CD4-positive, alpha-beta T cell (primary cell): ENCODE data around the gene INPP5A. TPM values are rescaled to one million over a fixed set of nuclear protein-coding genes. Genes with fewer than 3 reads are reported as not detected.

ENCODE experiments used
- ATAC-seq: fragments of 200-7000 bp; cut with Tn5 transposase; one replicate; pipeline ENCODE4 v1.10.0; 2022; ENCODE audit warnings: mild to moderate bottlenecking; ENCODE audit not compliant: poor library complexity
- CTCF ChIA-PET: fragments of 350-600 bp; sonication (Branson Sonifier 250); formaldehyde crosslinking; loops from one replicate; lab custom pipeline; 2021; ENCODE audit warnings: antibody characterized with exemption, inconsistent platforms; lab: Charles Lee
- POLR2A ChIA-PET: fragments of 350-600 bp; sonication (Branson Sonifier 250); formaldehyde crosslinking; loops from one replicate; lab custom pipeline; 2021; ENCODE audit warnings: antibody characterized with exemption, inconsistent platforms; lab: Charles Lee
- DNase-seq, 14 experiments: peaks; one replicate each; pipeline ENCODE4 v3.0.0-alpha.2; 2013 to 2020; ENCODE audit warnings: mixed read lengths in 2 of 14
- H3K27ac ChIP-seq, 2 donors: one replicate each; pipeline versions ENCODE4 v1.5.1 to v1.7.0; 2013; ENCODE audit warnings: low read length in 2 of 2, low read depth in 1 of 2, mild to moderate bottlenecking in 1 of 2
- H3K27me3 ChIP-seq, 2 experiments: 1 replicate in 1 of 2; 2 replicates in 1 of 2; pipeline versions ENCODE4 v1.6.1 to v1.7.0; 2013; ENCODE audit warnings: low read length in 2 of 2, control low read depth in 1 of 2, mild to moderate bottlenecking in 1 of 2, moderate library complexity in 1 of 2; ENCODE audit not compliant: insufficient read depth in 2 of 2, control insufficient read depth in 1 of 2
- H3K36me3 ChIP-seq: one replicate; pipeline ENCODE4 v1.6.1; 2013; ENCODE audit warnings: low read length, control low read depth; ENCODE audit not compliant: insufficient read depth
- H3K4me1 ChIP-seq: one replicate; pipeline ENCODE4 v1.6.1; 2013; ENCODE audit warnings: low read length, control low read depth; ENCODE audit not compliant: insufficient read depth
- H3K4me3 ChIP-seq: one replicate; pipeline ENCODE4 v1.5.1; 2013; ENCODE audit warnings: mild to moderate bottlenecking, low read length, moderate library complexity
- H3K9me3 ChIP-seq, 2 experiments: 1 replicate in 1 of 2; 2 replicates in 1 of 2; pipeline versions ENCODE4 v1.6.1 to v1.7.0; 2013; ENCODE audit warnings: low read length in 2 of 2, mild to moderate bottlenecking in 2 of 2, control low read depth in 1 of 2, moderate library complexity in 1 of 2; ENCODE audit not compliant: control insufficient read depth in 1 of 2, insufficient read depth in 1 of 2
- H3K27ac Mint-ChIP-seq: one replicate; pipeline ENCODE4 v1.8.0; 2020; ENCODE audit warnings: mixed read lengths
- H3K27me3 Mint-ChIP-seq: one replicate; pipeline ENCODE4 v1.8.0; 2021; ENCODE audit warnings: mixed read lengths
- H3K36me3 Mint-ChIP-seq: one replicate; pipeline ENCODE4 v1.8.0; 2021; ENCODE audit warnings: low read depth, mixed read lengths
- H3K4me1 Mint-ChIP-seq: one replicate; pipeline ENCODE4 v1.8.0; 2021; ENCODE audit warnings: low read depth, mixed read lengths
- H3K4me3 Mint-ChIP-seq: one replicate; pipeline ENCODE4 v1.8.0; 2020; ENCODE audit warnings: mild to moderate bottlenecking, mixed read lengths
- H3K9me3 Mint-ChIP-seq: one replicate; pipeline ENCODE4 v1.8.0; 2020; ENCODE audit warnings: mixed read lengths
- CTCF ChIP-seq: fragments of 200-600 bp; IDR thresholded peaks from one replicate; pipeline ENCODE4 v1.8.0; 2022; ENCODE audit warnings: antibody characterized with exemption, mild to moderate bottlenecking
- intact Hi-C, 2 experiments: fragments of 100-400 bp; cut with DNase I in 1 of 2; cut with micrococcal nuclease in 1 of 2; formaldehyde crosslinking; loops; one replicate each; pipeline versions ENCODE4 v1.15.1 to v1.9.0; 2023 to 2025; cut with DNase I, micrococcal nuclease
- total RNA-seq, 174 experiments: library from RNA in 2 of 174; stranded (reverse) in 2 of 174; gene quantifications; one replicate each; pipeline ENCODE4 v1.2.3 and lab custom pipeline; 2021 to 2026

INPP5A gene
- total RNA-seq, 2 experiments from 2014 or later, result 22.0 to 24.8 TPM

GRCh38 chr10:132544744-132545658 lies 7.4 kb downstream of the INPP5A start:
- Mint-ChIP-seq H3K9me3 (no peaks in the 10 kb centered on the region), H3K36me3 (no peaks in the 10 kb centered on the region), H3K27ac (peak overlapping the region; percentile 77), H3K4me1 (peaks cover 67% of the 10 kb centered on the region), H3K4me3 (peak overlapping the region; percentile 87), H3K27me3 (no peaks in the 10 kb centered on the region)
- Histone ChIP-seq H3K27me3 (no peaks in the 10 kb centered on the region), H3K9me3 (peaks cover 0 to 5% of the 10 kb centered on the region in 2 experiments), H3K4me1 (peaks cover 82% of the 10 kb centered on the region), H3K27ac (peak overlapping the region; percentile 45 to 57), H3K4me3 (peak overlapping the region; percentile 56), H3K36me3 (no peaks in the 10 kb centered on the region)
- ATAC-seq (peak; percentile 53), DNase-seq (peak in 6 of 14 experiments; percentile 23 to 52 (median 42))
- intact Hi-C loops, result loop anchor here (5.0 kb wide), 2 partner anchors 72 to 92 kb away; no protein-coding TSS in a partner anchor
- POLR2A ChIA-PET, result interaction anchor here (0.9 kb wide), 1 partner anchor 98 kb away, joined by 3 read pairs; no protein-coding TSS in a partner anchor
- TF ChIP-seq CTCF, result no peak
- CTCF ChIA-PET, result no interaction called here

- ChIA-PET CTCF (no interaction called here), POLR2A (no interaction called here)
- H3K4me1 ChIP-seq, result peaks cover 82% of the 10 kb centered on the region
- peaks cover 0 to 5% of the 10 kb centered on the region in 2 experiments for H3K9me3 ChIP-seq
- H3K4me3 Mint-ChIP-seq, result peak overlapping the region; percentile 38
- H3K27me3 Mint-ChIP-seq, result no peaks in the 10 kb centered on the region
- peaks cover 65% of the 10 kb centered on the region for H3K4me1 Mint-ChIP-seq
- no peak overlapping the region for H3K4me3 ChIP-seq
- no peak overlapping the region for H3K27ac ChIP-seq
- no peaks in the 10 kb centered on the region for H3K27me3 ChIP-seq
- peak in 1 of 14 experiments; percentile 18 for DNase-seq
- intact Hi-C loops, result no loop called here
- H3K36me3 Mint-ChIP-seq, result no peaks in the 10 kb centered on the region
- no peak for ATAC-seq
- H3K9me3 Mint-ChIP-seq, result no peaks in the 10 kb centered on the region
- no peaks in the 10 kb centered on the region for H3K36me3 ChIP-seq
- no peak for TF ChIP-seq CTCF
- no peak overlapping the region for H3K27ac Mint-ChIP-seq
These were observed 8.2 kb downstream of the INPP5A start for GRCh38 chr10:132545659-132546367.

GRCh38 chr10:132546567-132547420 lies 9.2 kb downstream of the INPP5A start:
- no peak for TF ChIP-seq CTCF
- Mint-ChIP-seq H3K9me3 (no peaks in the 10 kb centered on the region), H3K27me3 (no peaks in the 10 kb centered on the region), H3K4me3 (peak overlapping the region; percentile 38), H3K4me1 (peaks cover 65% of the 10 kb centered on the region), H3K36me3 (no peaks in the 10 kb centered on the region), H3K27ac (peak overlapping the region; percentile 59)
- peaks cover 82% of the 10 kb centered on the region for H3K4me1 ChIP-seq
- no peaks in the 10 kb centered on the region for H3K27me3 ChIP-seq
- ATAC-seq (no peak), DNase-seq (peak in 3 of 14 experiments; percentile 33 to 48 (median 36))
- no peaks in the 10 kb centered on the region for H3K36me3 ChIP-seq
- POLR2A ChIA-PET, result no interaction called here
- intact Hi-C loops, result no loop called here
- H3K9me3 ChIP-seq, result peaks cover 0 to 5% of the 10 kb centered on the region in 2 experiments
- H3K4me3 ChIP-seq, result no peak overlapping the region
- no peak overlapping the region for H3K27ac ChIP-seq
- CTCF ChIA-PET, result no interaction called here
